ENCODE data around the gene PAM.

Gene PAM

GRCh38 chr5:102895234-102895633 lies 140.1 kb downstream of the PAM start:
- no peak overlapping the region for H3K4me3 ChIP-seq (ENCODE audit: low read depth, low read length)
- DNase-seq (ENCODE audit: low read depth) = no peak
- TF ChIP-seq CTCF (IDR thresholded peaks at IDR 0.05; ENCODE audit: insufficient read depth, low read depth, low read length, missing control alignments) = no peak

GRCh38 chr5:102895976-102896375 lies 140.9 kb downstream of the PAM start:
- no peak for DNase-seq (ENCODE audit: low read depth)
- no peak overlapping the region for H3K4me3 ChIP-seq (ENCODE audit: low read depth, low read length)
- TF ChIP-seq CTCF (IDR thresholded peaks at IDR 0.05; ENCODE audit: insufficient read depth, low read depth, low read length, missing control alignments) = no peak

GRCh38 chr5:102901424-102902134 lies 146.5 kb downstream of the PAM start:
- H3K4me3 ChIP-seq (ENCODE audit: low read depth, low read length) = no peak overlapping the region
- DNase-seq (ENCODE audit: low read depth) = no peak
- TF ChIP-seq CTCF (IDR thresholded peaks at IDR 0.05; ENCODE audit: insufficient read depth, low read depth, low read length, missing control alignments) = no peak

GRCh38 chr5:102902135-102902448 lies 147.0 kb downstream of the PAM start:
- no peak for TF ChIP-seq CTCF (IDR thresholded peaks at IDR 0.05; ENCODE audit: insufficient read depth, low read depth, low read length, missing control alignments)
- DNase-seq (ENCODE audit: low read depth) = no peak
- no peak overlapping the region for H3K4me3 ChIP-seq (ENCODE audit: low read depth, low read length)

- DNase-seq (ENCODE audit: low read depth) = no peak
- no peak overlapping the region for H3K4me3 ChIP-seq (ENCODE audit: low read depth, low read length)
- TF ChIP-seq CTCF (IDR thresholded peaks at IDR 0.05; ENCODE audit: insufficient read depth, low read depth, low read length, missing control alignments) = no peak
Measured at GRCh38 chr5:102902647-102903046, 147.5 kb downstream of the PAM start.

GRCh38 chr5:102903074-102903871 lies 148.2 kb downstream of the PAM start:
- no peak for DNase-seq (ENCODE audit: low read depth)
- no peak overlapping the region for H3K4me3 ChIP-seq (ENCODE audit: low read depth, low read length)
- TF ChIP-seq CTCF (IDR thresholded peaks at IDR 0.05; ENCODE audit: insufficient read depth, low read depth, low read length, missing control alignments) = no peak

All from GM12865 (cell line).